Choroid plexus epithelial cell (primary cell): ENCODE results near the gene MTRF1.
A peak's percentile ranks its signal among the peaks of the same experiment; 100 is the strongest.

Experiments
- DNase-seq: peaks from one replicate; pipeline ENCODE4 v3.0.0-alpha.2; 2010; ENCODE audit warnings: low read depth
- H3K4me3 ChIP-seq: 2 replicates; pipeline ENCODE4 v1.5.1; 2011; ENCODE audit warnings: low read depth, mild to moderate bottlenecking, control low read depth, low read length, moderate library complexity
- TF ChIP-seq, protein P1 (sequence below): conservative IDR thresholded peaks from 2 replicates; pipeline ENCODE4 v1.5.1; 2011; ENCODE audit warnings: low read depth, mild to moderate bottlenecking, control low read depth, inconsistent platforms, low read length, moderate library complexity

The MTRF1 gene

DNA sequence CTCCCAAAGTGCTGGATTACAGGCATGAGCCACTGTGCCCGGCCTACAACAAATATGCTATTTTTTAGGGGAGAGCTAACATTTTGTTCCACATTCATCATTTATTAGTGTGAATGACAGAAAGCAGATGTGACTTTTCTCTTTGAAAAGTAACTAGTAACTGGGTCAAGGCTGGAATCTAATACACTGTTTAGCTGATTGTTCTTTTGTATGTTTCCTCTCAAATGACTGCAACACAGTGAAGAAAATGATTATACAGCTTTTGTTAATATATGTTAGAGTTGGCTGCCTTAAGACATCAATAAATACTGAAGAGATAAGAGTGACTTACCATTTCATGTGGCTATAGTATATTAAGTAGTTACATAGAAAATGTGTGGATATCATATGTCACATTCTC, 27.0 kb downstream of the MTRF1 start:
- H3K4me3 ChIP-seq: no peak overlapping the region
- DNase-seq: no peak
- TF ChIP-seq, protein P1, sequence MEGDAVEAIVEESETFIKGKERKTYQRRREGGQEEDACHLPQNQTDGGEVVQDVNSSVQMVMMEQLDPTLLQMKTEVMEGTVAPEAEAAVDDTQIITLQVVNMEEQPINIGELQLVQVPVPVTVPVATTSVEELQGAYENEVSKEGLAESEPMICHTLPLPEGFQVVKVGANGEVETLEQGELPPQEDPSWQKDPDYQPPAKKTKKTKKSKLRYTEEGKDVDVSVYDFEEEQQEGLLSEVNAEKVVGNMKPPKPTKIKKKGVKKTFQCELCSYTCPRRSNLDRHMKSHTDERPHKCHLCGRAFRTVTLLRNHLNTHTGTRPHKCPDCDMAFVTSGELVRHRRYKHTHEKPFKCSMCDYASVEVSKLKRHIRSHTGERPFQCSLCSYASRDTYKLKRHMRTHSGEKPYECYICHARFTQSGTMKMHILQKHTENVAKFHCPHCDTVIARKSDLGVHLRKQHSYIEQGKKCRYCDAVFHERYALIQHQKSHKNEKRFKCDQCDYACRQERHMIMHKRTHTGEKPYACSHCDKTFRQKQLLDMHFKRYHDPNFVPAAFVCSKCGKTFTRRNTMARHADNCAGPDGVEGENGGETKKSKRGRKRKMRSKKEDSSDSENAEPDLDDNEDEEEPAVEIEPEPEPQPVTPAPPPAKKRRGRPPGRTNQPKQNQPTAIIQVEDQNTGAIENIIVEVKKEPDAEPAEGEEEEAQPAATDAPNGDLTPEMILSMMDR: no peak

DNA sequence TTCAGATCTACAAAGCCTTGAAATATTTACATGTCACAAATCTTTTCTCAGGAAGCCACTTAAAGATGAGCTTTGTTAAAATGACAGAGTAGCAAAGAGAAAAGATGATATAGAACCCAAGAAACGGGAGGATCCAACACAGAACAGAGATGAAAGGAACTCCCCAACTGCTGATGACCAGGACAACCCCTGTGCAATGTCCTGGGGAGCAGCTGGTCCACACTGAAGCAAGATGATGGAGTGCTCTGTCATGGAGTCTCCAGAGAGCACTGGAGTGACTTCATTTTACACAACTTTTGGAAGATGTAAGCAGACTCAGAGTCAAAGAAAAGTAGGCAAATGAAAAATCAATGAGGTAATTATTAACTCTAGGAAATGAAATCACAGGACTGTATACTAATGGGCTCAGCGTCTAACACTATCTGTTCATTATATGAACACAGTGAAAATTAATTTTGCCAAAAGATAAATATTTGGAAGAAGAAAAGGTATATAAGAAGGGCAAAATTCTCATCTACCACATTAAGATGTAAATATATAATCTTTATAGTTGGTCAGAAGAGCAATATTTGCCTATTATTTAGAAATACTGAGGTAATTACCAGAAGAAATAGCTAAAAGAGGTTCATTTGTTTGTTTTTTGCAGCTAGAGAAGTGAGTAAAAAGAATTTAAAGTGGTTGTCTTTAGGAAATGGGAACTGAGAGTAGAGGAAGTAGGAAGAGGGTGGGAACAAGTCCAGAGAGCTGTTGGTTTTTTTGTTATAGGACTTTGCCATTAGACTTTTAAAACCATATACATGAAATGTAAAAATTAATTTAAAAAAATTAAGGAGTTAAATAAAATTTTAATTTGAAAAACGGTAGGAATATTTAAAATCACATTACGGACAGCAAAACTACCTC, 30.5 kb downstream of the MTRF1 start:
- H3K4me3 ChIP-seq: no peak overlapping the region
- DNase-seq: no peak
- TF ChIP-seq, protein P1: no peak

DNA sequence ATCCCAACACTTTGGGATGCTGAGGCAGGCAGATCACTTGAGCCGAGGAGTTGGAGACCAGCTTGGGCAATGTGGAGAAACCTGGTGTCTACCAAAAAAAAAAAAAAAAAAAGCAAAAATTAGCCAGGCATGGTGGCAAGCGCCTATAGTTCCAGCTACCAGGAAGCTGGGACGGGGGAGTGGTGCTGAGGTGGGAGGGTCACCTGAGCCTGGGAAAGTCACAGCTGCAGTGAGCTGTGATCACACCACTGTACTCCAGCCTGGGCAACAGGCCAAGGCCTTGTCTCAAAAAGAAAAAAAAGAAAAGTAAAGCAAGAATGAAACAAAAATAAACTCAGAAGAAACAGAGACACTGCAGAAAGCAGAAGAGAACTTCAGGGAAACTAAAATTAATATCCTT, 31.6 kb downstream of the MTRF1 start:
- no peak overlapping the region for H3K4me3 ChIP-seq
- DNase-seq: peak; percentile 59
- TF ChIP-seq, protein P1: no peak

DNA sequence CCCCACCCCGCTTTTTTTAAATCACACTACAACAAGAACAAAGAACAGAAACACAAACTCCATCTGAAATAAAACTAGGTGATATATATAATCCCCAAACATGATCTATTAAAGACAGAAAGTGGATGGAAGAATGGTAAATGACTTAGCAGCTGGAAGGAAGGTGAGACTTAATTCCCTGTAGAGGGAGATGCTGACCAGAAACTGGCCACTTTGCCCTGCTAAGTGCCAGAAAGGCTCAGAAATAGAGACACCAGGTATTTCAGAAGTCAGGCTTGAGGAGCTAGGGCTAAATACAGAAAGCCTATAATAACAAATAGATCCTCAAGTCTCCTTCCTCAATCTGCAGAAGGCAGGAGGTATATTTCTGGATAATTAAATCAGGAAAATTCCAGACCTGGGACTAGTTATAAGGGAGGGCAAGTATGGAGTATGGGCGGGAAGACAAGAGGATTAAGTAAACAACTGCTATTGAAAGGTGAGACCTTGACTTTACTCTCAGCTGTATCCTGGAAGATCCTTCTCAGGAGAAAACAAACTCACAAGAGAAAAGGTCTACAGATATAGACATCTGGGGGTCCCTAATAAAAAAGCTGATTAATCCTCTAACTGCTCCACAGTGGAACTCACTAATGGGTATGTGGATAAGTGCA, 32.2 kb downstream of the MTRF1 start:
- H3K4me3 ChIP-seq: no peak overlapping the region
- TF ChIP-seq, protein P1: no peak
- DNase-seq: no peak

DNA sequence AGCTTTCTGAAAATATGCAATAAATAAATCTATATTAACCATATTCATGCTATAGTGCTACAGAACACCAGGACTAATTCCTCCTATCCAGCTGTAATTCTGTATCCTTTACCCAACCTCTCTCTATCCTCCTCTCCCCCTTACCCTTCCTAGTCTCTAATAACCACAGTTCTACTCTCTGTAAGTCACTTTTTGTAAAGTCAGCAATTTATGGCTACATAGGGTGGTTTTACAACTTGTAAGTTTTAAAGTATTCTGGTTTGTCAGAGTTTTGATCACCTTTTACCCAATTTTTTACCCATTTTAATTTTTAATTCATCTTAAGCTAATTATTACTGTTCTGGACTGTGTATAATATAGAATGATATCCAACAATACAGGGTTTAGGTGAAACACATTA, 34.0 kb downstream of the MTRF1 start:
- no peak for DNase-seq
- H3K4me3 ChIP-seq: no peak overlapping the region
- TF ChIP-seq, protein P1: no peak

DNA sequence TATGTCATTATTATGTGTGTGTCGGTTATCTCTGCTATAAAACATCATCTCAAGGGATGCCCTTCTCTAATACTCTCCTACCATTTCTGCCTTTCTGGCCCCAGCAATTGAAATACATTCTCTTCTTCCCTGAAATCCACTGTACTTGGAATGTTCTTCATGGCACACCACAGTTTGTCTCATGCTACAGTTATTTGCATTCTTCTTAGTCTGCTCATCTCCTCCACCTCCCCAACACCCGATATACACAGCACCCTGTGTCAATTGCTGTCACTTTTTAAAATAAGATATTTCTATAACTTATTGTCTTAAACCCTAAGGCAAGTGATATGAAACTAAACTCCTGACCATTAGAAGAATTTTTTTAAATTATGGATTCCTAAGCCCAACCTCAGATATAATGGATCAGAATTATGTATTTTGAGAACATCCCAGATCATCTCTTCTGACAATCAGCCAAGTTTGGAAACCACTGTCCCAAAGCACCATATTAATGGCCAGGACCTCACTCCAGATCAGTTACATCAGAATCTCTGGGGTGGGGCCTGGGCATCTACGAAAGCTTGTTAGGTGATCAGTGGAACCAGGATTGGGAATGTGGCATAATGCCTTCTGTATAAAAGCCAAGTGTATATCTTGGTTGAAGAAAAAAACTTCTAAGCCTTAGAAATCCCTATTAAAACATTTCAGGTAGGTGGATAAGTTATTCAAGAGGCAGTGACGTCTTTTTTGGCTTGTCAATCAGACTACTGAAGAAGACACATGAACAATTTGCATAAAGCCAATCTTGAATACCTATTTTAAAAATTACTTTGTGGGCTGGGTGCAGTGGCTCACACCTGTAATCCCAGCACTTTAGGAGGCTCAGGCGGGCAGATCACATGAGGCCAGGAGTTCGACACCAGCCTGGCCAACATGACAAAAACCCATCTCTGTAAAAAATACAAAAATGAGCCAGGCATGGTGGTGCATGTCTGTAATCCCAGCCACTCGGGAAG, 39.0 kb downstream of the MTRF1 start:
- TF ChIP-seq, protein P1: no peak
- peak; percentile 79 for DNase-seq
- no peak overlapping the region for H3K4me3 ChIP-seq
